B cell (primary cell): ENCODE data around the gene MSL1. TPM values are rescaled to one million over a fixed set of nuclear protein-coding genes. Genes with fewer than 3 reads are reported as not detected.

Source experiments
- ATAC-seq: fragments of 200-7000 bp; cut with Tn5 transposase; one replicate; pipeline ENCODE4 v1.10.0; 2021; ENCODE audit warnings: low read depth, mild to moderate bottlenecking, moderate number of reproducible peaks, moderate library complexity
- CTCF ChIA-PET: fragments of 350-600 bp; sonication (Branson Sonifier 250); formaldehyde crosslinking; loops from one replicate; lab custom pipeline; 2021; ENCODE audit warnings: antibody characterized with exemption, inconsistent platforms; lab: Charles Lee
- POLR2A ChIA-PET: fragments of 350-600 bp; sonication (Branson Sonifier 250); formaldehyde crosslinking; loops from one replicate; lab custom pipeline; 2021; ENCODE audit warnings: antibody characterized with exemption; lab: Charles Lee
- DNase-seq: peaks from one replicate; pipeline ENCODE4 v3.0.0; 2013
- H2AFZ ChIP-seq: 2 replicates; pipeline ENCODE4 v1.6.1; 2012; ENCODE audit warnings: mild to moderate bottlenecking, low read depth, low read length; ENCODE audit not compliant: insufficient read depth, poor library complexity, severe bottlenecking
- H3K27ac ChIP-seq, 2 donors: 1 replicate in 1 of 2; 2 replicates in 1 of 2; pipeline ENCODE4 v1.5.1; 2012 to 2013; ENCODE audit warnings: low read length in 2 of 2, mild to moderate bottlenecking in 2 of 2, moderate library complexity in 1 of 2
- H3K27me3 ChIP-seq, 4 experiments: fragments of 200-600 bp in 1 of 4; sonication (generic) in 1 of 4; replicated peaks in 1 of 4; 1 replicate in 2 of 4; 2 replicates in 2 of 4; pipeline versions ENCODE4 v1.6.1 to v1.7.0; 2013 to 2016; ENCODE audit warnings: low read length in 3 of 4, mild to moderate bottlenecking in 2 of 4, mixed read lengths in 1 of 4, moderate library complexity in 1 of 4; ENCODE audit not compliant: insufficient read depth in 4 of 4, control insufficient read depth in 3 of 4; ENCODE audit errors: control extremely low read depth in 1 of 4
- H3K36me3 ChIP-seq, 2 experiments: replicated peaks in 1 of 2; 1 replicate in 1 of 2; 2 replicates in 1 of 2; pipeline versions ENCODE4 v1.6.1 to v1.7.1; 2013; ENCODE audit warnings: low read length in 1 of 2; ENCODE audit not compliant: insufficient read depth in 2 of 2, control insufficient read depth in 1 of 2; ENCODE audit errors: control extremely low read depth in 1 of 2, extremely low read depth in 1 of 2
- H3K4me1 ChIP-seq, 2 donors: fragments of 200-600 bp in 1 of 2; sonication (generic) in 1 of 2; 1 replicate in 1 of 2; 2 replicates in 1 of 2; pipeline versions ENCODE4 v1.5.1 to v1.6.1; 2013 to 2017; ENCODE audit warnings: low read length in 2 of 2; ENCODE audit not compliant: control insufficient read depth in 2 of 2, insufficient read depth in 2 of 2
- H3K4me2 ChIP-seq: replicated peaks from 2 replicates; pipeline ENCODE3; 2012; ENCODE audit warnings: mild to moderate bottlenecking, low read depth, low read length; ENCODE audit not compliant: poor library complexity, severe bottlenecking
- H3K4me3 ChIP-seq, 5 experiments: fragments of 200-600 bp in 1 of 5; sonication (generic) in 1 of 5; 1 replicate in 3 of 5; 2 replicates in 2 of 5; pipeline versions ENCODE4 v1.5.1 to v1.7.0; 2011 to 2016; ENCODE audit warnings: low read length in 4 of 5, mild to moderate bottlenecking in 4 of 5, low read depth in 2 of 5, control low read depth in 1 of 5, moderate library complexity in 1 of 5; ENCODE audit not compliant: insufficient read depth in 1 of 5; ENCODE audit errors: control extremely low read depth in 1 of 5, extremely low read depth in 1 of 5
- H3K79me2 ChIP-seq: fragments of 200-600 bp; sonication (generic); one replicate; pipeline ENCODE4 v1.6.0; 2016; ENCODE audit warnings: low read length; ENCODE audit not compliant: control insufficient read depth, insufficient read depth
- H3K9ac ChIP-seq: fragments of 200-600 bp; sonication (generic); 2 replicates; pipeline ENCODE4 v1.6.1; 2017; ENCODE audit warnings: mild to moderate bottlenecking, low read length, moderate library complexity
- H3K9me3 ChIP-seq, 3 donors: one replicate each; pipeline versions ENCODE4 v1.6.1 to v1.7.1; 2013; ENCODE audit warnings: low read length in 2 of 3; ENCODE audit not compliant: control insufficient read depth in 2 of 3, insufficient read depth in 1 of 3; ENCODE audit errors: control extremely low read depth in 1 of 3
- H4K20me1 ChIP-seq: 2 replicates; pipeline ENCODE4 v1.6.0; 2012; ENCODE audit warnings: mild to moderate bottlenecking, low read length; ENCODE audit not compliant: insufficient read depth, control insufficient read depth, poor library complexity, severe bottlenecking
- H3K27ac Mint-ChIP-seq: one replicate; pipeline ENCODE4 v1.8.0; 2021; ENCODE audit warnings: mixed read lengths
- H3K27me3 Mint-ChIP-seq: one replicate; pipeline ENCODE4 v1.8.0; 2021; ENCODE audit warnings: mixed read lengths
- H3K4me1 Mint-ChIP-seq: one replicate; pipeline ENCODE4 v1.8.0; 2021; ENCODE audit warnings: mixed read lengths
- H3K4me3 Mint-ChIP-seq: one replicate; pipeline ENCODE4 v1.8.0; 2021; ENCODE audit warnings: mixed read lengths
- H3K9me3 Mint-ChIP-seq: one replicate; pipeline ENCODE4 v1.8.0; 2022; ENCODE audit warnings: mixed read lengths; ENCODE audit not compliant: insufficient read depth
- CTCF ChIP-seq: fragments of 200-600 bp; IDR thresholded peaks from one replicate; pipeline ENCODE4 v1.8.0; 2022; ENCODE audit warnings: antibody characterized with exemption, mild to moderate bottlenecking
- EZH2 ChIP-seq: IDR thresholded peaks from 2 replicates; pipeline ENCODE4 v1.6.1; 2012; ENCODE audit warnings: borderline replicate concordance, low read depth, mild to moderate bottlenecking, moderate library complexity, low read length; ENCODE audit not compliant: insufficient read depth, poor library complexity, severe bottlenecking
- WGBS: methylation state at CpG from one replicate; pipeline ENCODE4 v1.1.5; 2013; ENCODE audit warnings: missing lambda C conversion rate; ENCODE audit not compliant: insufficient coverage; 5-methylcytosine and 5-hydroxymethylcytosine counted together
- intact Hi-C: fragments of 100-400 bp; cut with micrococcal nuclease; formaldehyde crosslinking; loops from one replicate; pipeline ENCODE4 v1.10.0; 2022
- polyA plus RNA-seq: library from polyadenylated mRNA; depleted of rRNA; stranded (reverse); fragments of >200 nt; gene quantifications from 2 replicates; pipeline ENCODE4 v1.2.3, GENCODE V29; 2012
- total RNA-seq, 2 donors: library from RNA; stranded (reverse); fragments of 120-200 nt in 1 of 2; gene quantifications; 1 replicate in 1 of 2; 2 replicates in 1 of 2; pipeline versions ENCODE4 v1.2.3 to v1.2.4, GENCODE V29; 2013 to 2022

MSL1 gene
- total and polyA plus RNA-seq, 2 donors (not counting 1 experiment from before 2014, with no cell fraction given) = 80.1 to 129 TPM

GRCh38 chr17:40086150-40087044 is 35.4 kb upstream of the MSL1 start:
- intact Hi-C loops = loop anchor here (1.0 kb wide), 5 partner anchors 24 to 73 kb away; partner anchors contain the start of gene THRA
- POLR2A ChIA-PET = interaction anchor here (0.6 to 1.1 kb wide), 4 partner anchors 11 to 25 kb away, joined by 3 read pairs; no protein-coding TSS in a partner anchor
- no peak overlapping the region for H3K4me3 ChIP-seq
- Mint-ChIP-seq H3K27me3 (no peaks in the 10 kb centered on the region), H3K4me3 (no peak overlapping the region), H3K4me1 (peaks cover 3% of the 10 kb centered on the region), H3K9me3 (no peaks in the 10 kb centered on the region), H3K27ac (no peak overlapping the region)
- 68% methylated on average over 13 of the region's 17 CpGs for WGBS
- H3K9ac ChIP-seq = no peak overlapping the region
- H3K4me1 ChIP-seq = no peaks in the 10 kb centered on the region
- peak; percentile 78 for ATAC-seq
- peak; percentile 72 for DNase-seq
- H3K27me3 ChIP-seq = no peaks in the 10 kb centered on the region
- peaks cover 7 to 33% of the 10 kb centered on the region in 2 experiments for H3K36me3 ChIP-seq
- H3K9me3 ChIP-seq = no peaks in the 10 kb centered on the region
- no peak overlapping the region for H3K27ac ChIP-seq
- no peak overlapping the region for H2AFZ ChIP-seq
- no peaks in the 10 kb centered on the region for H4K20me1 ChIP-seq
- no peak for TF ChIP-seq EZH2
- TF ChIP-seq CTCF = peak; percentile 85
- CTCF ChIA-PET = interaction anchor here (0.7 to 8.0 kb wide), 32 partner anchors 10 to 187 kb away, joined by 3 to 85 read pairs (median 6); partner anchors contain the start of genes CASC3, CSF3, MED24 and NR1D1
- peaks cover 3% of the 10 kb centered on the region for H3K79me2 ChIP-seq
- H3K4me2 ChIP-seq = no peak overlapping the region
